ENCODE data around the gene ACSM6.
"Not testable (repeated sequence)": the region's sequence is repeated elsewhere in the genome, so short reads cannot be mapped to it uniquely, and the experiment has no call there.

The ACSM6 gene

DNA sequence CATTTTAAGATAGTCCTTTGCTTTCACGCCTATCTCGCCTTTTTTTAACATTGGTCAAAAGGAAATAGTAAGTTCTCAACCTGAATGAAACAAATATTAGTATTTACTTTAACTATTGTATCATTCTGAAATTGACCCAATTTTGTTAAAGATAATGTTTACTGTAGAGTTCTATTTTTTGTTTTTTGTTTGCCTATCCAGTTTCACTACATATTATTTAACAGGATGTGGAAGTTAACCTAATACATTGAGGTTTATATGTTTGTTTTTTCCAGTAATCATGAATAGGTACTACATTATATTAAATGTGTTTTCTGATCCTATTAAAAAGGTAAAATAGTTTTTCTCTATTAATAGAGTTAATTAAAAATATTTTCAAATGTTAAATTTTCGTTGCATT lies 26.5 kb downstream of the ACSM6 start:
- no peak for DNase-seq

GRCh38 chr10:95221124-95221523 lies 27.1 kb downstream of the ACSM6 start:
- no peak for DNase-seq

- DNase-seq: no peak
Observed at GRCh38 chr10:95225136-95225535, 31.1 kb downstream of the ACSM6 start.

DNA sequence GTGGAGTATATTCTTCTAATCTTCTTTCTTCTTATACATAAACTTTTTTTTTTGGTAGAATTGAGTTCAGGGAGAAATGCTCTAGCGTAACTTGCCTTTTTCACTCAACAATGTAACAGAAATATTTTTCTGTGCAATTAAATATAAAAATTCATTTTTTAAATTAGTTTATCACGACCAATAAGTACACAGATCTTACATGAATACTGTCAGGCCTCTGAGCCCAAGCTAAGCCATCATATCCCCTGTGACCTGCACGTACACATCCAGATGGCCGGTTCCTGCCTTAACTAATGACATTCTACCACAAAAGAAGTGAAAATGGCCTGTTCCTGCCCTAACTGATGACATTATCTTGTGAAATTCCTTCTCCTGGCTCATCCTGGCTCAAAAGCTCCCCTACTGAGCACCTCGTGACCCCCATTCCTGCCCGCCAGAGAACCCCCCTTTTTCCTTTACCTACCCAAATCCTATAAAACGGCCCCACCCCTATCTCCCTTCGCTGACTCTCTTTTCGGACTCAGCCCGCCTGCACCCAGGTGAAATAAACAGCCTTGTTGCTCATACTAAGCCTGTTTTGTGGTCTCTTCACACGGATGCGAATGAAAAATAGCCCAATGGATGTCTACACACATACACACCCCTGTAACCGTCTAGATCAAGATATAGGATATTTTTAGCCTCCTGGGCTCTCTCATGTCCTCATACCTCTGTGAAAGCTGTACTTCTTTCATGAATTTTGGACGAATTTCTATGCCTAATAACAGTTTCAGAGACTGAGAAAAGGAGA lies 35.1 kb downstream of the ACSM6 start:
- not testable (repeated sequence) for DNase-seq

DNA sequence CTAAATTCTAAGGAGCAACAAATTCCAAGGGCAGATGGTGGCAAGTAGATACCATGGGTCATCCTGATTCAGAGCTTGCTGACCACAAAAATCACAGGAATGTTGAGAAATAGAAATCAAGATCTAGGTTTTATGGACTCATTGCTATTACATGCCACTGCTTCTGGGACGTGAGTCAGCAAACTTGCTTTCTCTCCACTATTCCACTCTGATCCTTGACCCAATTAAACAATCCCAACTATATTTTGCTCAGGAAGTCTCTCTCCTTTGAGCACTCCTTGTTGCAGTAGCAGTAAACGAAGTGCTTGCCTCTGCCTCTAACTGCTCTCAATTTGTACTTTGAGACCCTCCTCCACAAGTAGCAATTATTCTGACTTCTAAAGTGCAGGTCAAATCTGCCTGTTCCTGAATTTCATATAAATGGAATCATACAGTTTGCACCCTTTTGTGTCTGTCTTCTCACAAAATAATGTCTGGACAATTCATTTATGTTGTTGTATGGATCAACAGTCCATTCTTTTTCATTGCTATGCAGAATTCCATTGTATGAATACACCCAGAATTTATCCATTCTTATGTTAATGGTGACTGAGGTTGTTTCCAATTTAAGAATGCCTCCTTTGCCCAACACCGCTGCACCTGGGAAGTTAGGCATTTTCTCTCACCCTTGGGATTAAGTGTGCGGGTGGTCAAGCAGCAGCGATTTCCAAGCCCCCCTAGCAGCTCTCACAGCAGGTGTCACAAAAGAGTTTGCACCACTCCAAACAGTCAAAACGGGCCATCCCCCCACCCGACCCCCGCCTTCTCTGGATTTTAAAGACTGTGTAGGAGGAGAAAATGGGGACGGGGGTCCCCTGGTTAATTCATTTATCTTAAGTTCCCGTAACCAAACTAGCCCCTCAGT lies 35.9 kb downstream of the ACSM6 start:
- DNase-seq: no peak

DNA sequence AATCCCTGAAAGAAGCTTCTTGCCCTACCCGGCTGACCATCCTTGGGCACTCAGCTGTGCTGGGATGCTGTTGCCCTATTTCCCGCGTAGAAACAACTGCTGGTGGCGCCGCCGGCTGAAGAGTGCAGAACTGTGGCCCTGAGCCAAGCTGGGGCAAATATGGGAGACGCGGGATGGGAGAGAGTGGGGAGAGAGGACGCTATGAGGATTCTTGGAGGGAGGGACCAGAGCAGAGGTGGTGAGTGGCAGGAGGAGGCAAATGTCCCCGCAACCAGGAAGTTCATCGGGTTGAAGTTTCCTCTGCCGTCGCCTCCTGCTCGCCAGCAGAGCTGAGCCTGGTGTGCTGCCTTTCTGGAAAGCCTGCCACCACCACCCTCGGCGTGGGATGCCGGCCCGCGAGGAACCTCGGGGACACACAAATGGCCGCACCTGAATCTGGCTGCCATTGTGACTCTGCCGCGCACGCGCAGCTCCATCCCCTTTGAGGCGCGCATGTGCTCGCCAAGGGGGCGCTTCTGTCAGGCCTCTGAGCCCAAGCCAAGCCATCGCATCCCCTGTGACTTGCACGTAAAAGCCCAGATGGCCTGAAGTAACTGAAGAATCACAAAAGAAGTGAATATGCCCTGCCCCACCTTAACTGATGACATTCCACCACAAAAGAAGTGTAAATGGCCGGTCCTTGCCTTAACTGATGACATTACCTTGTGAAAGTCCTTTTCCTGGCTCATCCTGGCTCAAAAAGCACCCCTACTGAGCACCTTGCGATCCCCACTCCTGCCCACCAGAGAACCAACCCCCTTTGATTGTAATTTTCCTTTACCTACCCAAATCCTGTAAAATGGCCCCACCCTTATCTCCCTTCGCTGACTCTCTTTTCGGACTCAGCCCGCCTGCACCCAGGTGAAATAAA lies 36.9 kb downstream of the ACSM6 start:
- peak; percentile 10 to 33 for DNase-seq

- no peak for DNase-seq
Observed at GRCh38 chr10:95233377-95234034, 39.5 kb downstream of the ACSM6 start.

- DNase-seq: no peak
Observed at GRCh38 chr10:95234951-95235350, 40.9 kb downstream of the ACSM6 start.

DNA sequence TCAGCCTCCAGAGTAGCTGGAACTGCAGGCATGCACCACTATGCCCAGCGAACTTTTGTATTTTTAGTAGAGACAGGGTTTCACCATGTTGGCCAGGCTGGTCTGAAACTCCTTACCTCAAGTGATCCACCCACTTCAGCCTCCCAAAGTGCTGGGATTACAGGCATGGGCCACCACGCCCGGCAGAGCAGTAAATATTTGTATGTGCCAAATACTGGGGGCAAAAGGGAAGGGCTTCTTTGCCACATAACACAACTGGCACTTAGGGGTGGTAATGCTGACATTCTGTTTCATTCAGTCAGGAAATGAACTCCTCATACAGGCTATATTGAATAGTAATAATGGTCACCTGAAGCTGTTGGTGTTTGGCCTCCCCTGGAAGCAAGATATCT lies 41.6 kb downstream of the ACSM6 start:
- DNase-seq: no peak

DNA sequence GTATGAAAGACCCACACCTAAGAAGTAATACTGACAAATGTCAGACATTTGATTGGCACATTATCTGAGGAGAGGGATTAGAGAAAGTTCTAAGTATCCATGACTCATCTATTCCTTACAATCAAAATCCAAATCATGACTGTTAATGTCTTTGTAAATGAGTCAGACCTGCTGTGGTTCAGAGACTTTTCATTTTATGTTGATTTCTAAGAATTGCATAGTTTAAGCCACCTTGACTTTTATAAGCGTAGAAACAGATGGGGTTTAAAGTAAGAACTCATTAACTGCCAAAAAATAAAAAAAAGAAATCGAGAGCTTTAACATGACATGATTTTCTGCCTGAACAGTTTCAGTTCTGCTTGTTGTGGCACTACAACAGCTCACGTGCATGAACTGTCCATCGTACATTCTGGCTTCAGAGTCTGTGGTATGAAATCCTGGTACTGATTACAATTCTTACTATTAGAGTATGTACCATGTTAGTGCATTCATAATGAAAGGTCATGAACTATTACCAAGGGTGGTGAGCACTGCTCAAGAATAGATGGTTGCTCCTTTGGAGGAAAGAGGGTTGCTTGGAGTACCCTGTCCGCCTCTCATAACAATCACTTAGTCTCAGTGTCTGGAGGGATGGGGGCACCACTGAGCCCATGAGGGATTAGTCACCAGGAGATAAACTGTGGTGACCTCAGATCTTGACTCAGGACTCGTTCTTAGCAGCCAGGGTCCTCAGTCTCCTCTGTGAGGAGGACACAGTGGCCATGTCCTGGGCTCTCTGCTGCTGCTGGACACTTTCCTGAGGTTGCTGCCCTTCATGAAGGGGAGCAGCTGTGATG lies 42.2 kb downstream of the ACSM6 start:
- DNase-seq: peak; percentile 15 to 23

DNA sequence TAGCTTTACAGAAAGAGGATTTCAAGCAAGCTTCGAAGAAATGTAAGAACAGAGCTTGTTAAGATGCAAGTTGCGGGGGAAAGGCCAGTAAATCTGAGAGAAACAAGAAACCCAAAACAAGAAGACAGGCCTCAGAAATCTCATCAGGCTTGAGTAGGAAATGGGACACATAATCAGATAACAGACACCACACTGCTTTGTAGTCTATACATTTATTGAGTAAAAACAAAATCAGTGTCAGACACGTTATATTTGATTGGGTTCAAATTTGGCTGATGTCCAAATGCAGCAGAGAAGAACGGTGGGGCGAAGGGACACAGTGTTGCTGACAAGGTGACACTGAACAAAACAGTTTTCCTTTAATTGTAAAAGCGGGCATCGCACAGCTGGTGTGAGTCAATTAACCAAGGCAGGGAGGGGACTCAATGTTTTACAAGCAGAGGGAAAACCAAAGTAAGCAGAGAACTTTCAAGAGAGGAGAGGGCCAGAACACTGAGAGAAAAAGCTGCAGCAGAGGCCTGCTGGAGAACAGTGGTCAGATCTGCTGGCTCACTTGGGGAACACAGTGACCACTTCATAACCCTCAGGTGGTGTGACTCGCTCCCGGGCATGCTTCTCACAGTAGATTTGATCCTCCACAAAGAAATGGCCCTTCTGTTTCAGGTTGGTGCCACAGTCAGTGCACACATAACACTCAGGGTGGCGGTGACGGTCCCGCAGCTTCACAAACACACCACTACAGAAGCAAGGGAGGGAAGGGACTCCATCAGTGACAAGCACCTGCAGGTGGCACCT lies 43.5 kb downstream of the ACSM6 start:
- no peak for DNase-seq

DNA sequence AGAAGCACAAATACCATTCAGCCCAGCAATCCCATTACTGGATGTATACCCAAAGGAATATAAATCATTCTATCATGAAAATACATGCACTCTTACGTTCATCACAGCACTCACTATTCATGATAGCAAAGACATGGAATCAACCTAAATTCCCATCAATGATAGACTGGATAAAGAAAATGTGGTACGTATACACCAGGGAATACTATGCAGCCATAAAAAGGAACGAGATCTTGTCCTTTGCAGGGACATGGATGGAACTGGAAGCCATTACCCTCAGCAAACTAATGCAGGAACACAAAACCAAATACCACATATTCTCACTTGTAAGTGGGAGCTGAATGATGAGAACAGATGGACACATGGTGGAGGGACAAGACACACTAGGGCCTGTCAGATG lies 46.1 kb downstream of the ACSM6 start:
- not testable (repeated sequence) for DNase-seq

GRCh38 chr10:95240811-95241210 lies 46.8 kb downstream of the ACSM6 start:
- DNase-seq: no peak

GRCh38 chr10:95241533-95241932 lies 47.5 kb downstream of the ACSM6 start:
- no peak for DNase-seq

DNA sequence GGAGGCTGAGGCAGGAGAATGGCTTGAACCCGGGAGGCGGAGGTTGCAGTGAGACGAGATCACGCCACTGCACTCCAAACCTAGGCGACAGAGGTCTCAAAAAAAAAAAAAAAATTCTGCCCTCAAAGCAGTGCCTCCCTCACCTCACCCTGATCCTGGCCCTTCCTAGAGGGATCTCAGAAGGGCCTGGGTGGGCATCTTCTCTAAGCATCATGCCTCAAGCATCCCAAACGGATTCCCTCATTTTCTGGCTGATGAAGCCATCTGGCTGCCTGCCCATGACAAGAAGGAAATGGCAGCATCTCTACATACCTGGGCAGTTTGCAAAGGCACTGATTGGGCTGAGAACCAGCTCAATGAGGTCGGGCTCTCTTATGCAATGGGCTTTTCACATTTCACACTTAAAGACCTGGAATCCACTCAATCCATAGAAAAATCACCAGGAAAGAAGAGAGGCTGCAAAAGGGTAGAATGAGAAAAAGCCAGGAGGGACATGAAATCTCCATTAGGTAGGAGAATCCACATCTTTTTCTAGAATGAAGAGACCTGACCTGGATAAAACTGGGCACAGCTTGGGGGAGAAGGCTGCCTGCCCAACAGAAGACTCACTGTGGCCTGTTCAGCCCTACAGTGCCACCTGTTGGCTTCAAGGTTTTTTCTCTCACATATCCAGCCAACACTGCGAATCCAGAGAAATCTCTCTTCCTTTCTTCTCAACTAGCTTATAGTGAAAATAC lies 48.7 kb downstream of the ACSM6 start:
- peak; percentile 30 to 55 for DNase-seq

DNA sequence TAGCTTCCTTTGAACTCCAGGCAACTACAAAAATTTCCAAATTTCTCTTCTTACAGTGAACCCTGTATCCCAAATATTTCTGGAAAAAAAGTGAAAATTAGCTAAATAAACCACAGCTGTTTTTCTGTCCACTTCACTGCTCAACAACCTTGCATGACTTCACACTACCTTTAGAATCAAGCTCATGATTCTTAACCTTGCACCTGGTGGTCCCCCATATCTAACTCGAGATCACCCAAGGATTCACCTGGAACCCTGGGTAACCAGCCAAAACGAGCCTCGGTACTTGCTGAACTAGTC lies 49.2 kb downstream of the ACSM6 start:
- DNase-seq: no peak

GRCh38 chr10:95244152-95244551 lies 50.1 kb downstream of the ACSM6 start:
- DNase-seq: no peak

- no peak for DNase-seq
Observed at GRCh38 chr10:95245425-95246055, 51.5 kb downstream of the ACSM6 start.

DNA sequence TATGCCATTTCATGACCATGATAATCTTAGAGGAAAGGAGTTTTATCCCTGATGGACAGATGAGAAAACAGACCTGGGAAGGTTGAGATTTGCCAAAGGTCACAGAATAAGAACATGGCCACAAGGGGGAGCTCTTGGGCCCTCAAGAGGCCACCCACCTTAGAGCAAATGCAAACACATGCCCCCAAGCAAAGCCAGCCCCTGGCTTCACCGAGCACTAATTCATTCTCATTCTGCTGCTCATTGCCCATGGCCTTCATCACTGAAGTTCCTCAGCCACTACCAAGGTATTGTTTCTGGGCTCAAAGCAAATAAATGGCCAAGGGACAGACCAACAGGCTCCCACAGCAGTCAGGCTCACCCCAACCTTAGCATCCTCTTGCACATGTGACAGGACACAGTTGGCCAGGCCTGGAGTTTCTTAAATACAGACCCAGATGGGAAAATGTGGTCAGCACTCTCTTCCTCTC lies 52.6 kb downstream of the ACSM6 start:
- peak; percentile 55 to 74 for DNase-seq

Measured in inflammatory macrophage (primary cell).